Gastroesophageal sphincter (tissue), 4 donors: ENCODE data around the gene GCC1. TPM values are rescaled to one million over a fixed set of nuclear protein-coding genes. Genes with fewer than 3 reads are reported as not detected.

ENCODE experiments used
- ATAC-seq: fragments of 150-250 bp; one replicate; pipeline ENCODE4 v1.9.1; 2016; ENCODE audit warnings: mild to moderate bottlenecking, moderate library complexity
- H3K27ac ChIP-seq, 4 donors: fragments of 200-600 bp; sonication (generic) in 3 of 4; 1 replicate in 3 of 4; 2 replicates in 1 of 4; pipeline ENCODE4 v1.5.1; 2016 to 2019
- H3K27me3 ChIP-seq: fragments of 200-600 bp; sonication (generic); one replicate; pipeline ENCODE4 v1.5.1; 2019
- H3K36me3 ChIP-seq, 2 donors: fragments of 200-600 bp; sonication (generic); one replicate each; pipeline ENCODE4 v1.5.1; 2019; ENCODE audit warnings: control low read depth in 1 of 2
- H3K4me1 ChIP-seq, 3 donors: fragments of 200-600 bp; sonication (generic); 1 replicate in 2 of 3; 2 replicates in 1 of 3; pipeline ENCODE4 v1.5.1; 2016 to 2019; ENCODE audit warnings: control low read depth in 2 of 3
- H3K4me3 ChIP-seq, 2 donors: fragments of 200-600 bp; sonication (generic); one replicate each; pipeline ENCODE4 v1.5.1; 2019; ENCODE audit warnings: mild to moderate bottlenecking in 1 of 2, moderate library complexity in 1 of 2
- H3K9me3 ChIP-seq, 3 donors: fragments of 200-600 bp; sonication (generic); one replicate each; pipeline ENCODE4 v1.5.1; 2017 to 2019; ENCODE audit warnings: control low read depth in 2 of 3
- CTCF ChIP-seq, 4 experiments: fragments of 200-600 bp in 2 of 4; fragments of 450-650 bp in 2 of 4; sonication (generic) in 1 of 4; IDR thresholded peaks; one replicate each; pipeline ENCODE4 v1.5.1; 2017 to 2019; ENCODE audit warnings: antibody characterized with exemption in 4 of 4, mild to moderate bottlenecking in 2 of 4, moderate library complexity in 2 of 4
- EP300 ChIP-seq: sonication (generic); formaldehyde crosslinking; IDR thresholded peaks from one replicate; pipeline ENCODE4 v1.6.1; 2017; ENCODE audit warnings: antibody characterized with exemption, mild to moderate bottlenecking
- POLR2A ChIP-seq, 2 donors: fragments of 450-650 bp; IDR thresholded peaks; one replicate each; pipeline ENCODE4 v1.6.1; 2017; ENCODE audit warnings: antibody characterized with exemption in 2 of 2, mild to moderate bottlenecking in 2 of 2, moderate library complexity in 1 of 2
- POLR2AphosphoS5 ChIP-seq: sonication (generic); formaldehyde crosslinking; IDR thresholded peaks from one replicate; pipeline ENCODE4 v1.6.1; 2017; ENCODE audit warnings: antibody characterized with exemption
- WGBS, 2 donors: methylation state at CpG; one replicate each; pipeline ENCODE4 v1.1.5; 2018; ENCODE audit warnings: low coverage in 1 of 2; 5-methylcytosine and 5-hydroxymethylcytosine counted together
- total RNA-seq, 4 donors: library from RNA; depleted of rRNA; stranded (reverse); fragments of >200 nt; gene quantifications; one replicate each; pipeline ENCODE4 v1.1.0, GENCODE V29; 2016

GCC1 gene
- total RNA-seq, 4 donors from 2014 or later, result 15.7 to 20.3 (median 16.8) TPM

- ATAC-seq, result no peak
Measured at GRCh38 chr7:127600885-127601284, 15.5 kb upstream of the GCC1 start.

GRCh38 chr7:127598318-127598717, 12.9 kb upstream of the GCC1 start:
- TF ChIP-seq POLR2A (IDR thresholded peaks at IDR 0.05) (no peak), EP300 (no peak), CTCF (IDR thresholded peaks at IDR 0.05) (no peak), POLR2AphosphoS5 (no peak)
- ATAC-seq, result no peak
- WGBS, 2 donors, result 48 to 64% methylated on average over 3 to 4 of the region's 6 CpGs
- Histone ChIP-seq H3K4me1 (no peaks in the 10 kb centered on the region), H3K4me3 (no peak overlapping the region), H3K27ac (no peak overlapping the region), H3K9me3 (no peaks in the 10 kb centered on the region), H3K36me3 (peaks cover 0 to 4% of the 10 kb centered on the region in 2 donors), H3K27me3 (no peaks in the 10 kb centered on the region)

More at GRCh38 chr7:127600885-127601284, 15.5 kb upstream of the GCC1 start:
- Histone ChIP-seq H3K36me3 (no peaks in the 10 kb centered on the region), H3K27ac (no peak overlapping the region), H3K4me1 (no peaks in the 10 kb centered on the region), H3K27me3 (no peaks in the 10 kb centered on the region), H3K9me3 (no peaks in the 10 kb centered on the region), H3K4me3 (no peak overlapping the region)
- WGBS, 2 donors, result 80 to 100% methylated on average over 1 to 3 of the region's 3 CpGs
- no peak for TF ChIP-seq POLR2AphosphoS5
- TF ChIP-seq POLR2A (IDR thresholded peaks at IDR 0.05), result no peak
- TF ChIP-seq EP300, result no peak
- no peak for TF ChIP-seq CTCF (IDR thresholded peaks at IDR 0.05)

- Histone ChIP-seq H3K36me3 (peaks cover 0 to 24% of the 10 kb centered on the region in 2 donors), H3K4me3 (no peak overlapping the region), H3K27ac (no peak overlapping the region), H3K9me3 (no peaks in the 10 kb centered on the region), H3K27me3 (no peaks in the 10 kb centered on the region), H3K4me1 (no peaks in the 10 kb centered on the region)
- WGBS, 2 donors, result 80 to 94% methylated on average over 1 to 4 of the region's 5 CpGs
- TF ChIP-seq CTCF (IDR thresholded peaks at IDR 0.05) (no peak), POLR2A (IDR thresholded peaks at IDR 0.05) (no peak), EP300 (no peak), POLR2AphosphoS5 (no peak)
- no peak for ATAC-seq
Measured at GRCh38 chr7:127595737-127596136, 10.3 kb upstream of the GCC1 start.

- WGBS, 2 donors, result no CpG with 5 or more reads among the region's 1 CpG
Measured at GRCh38 chr7:127594490-127594889, 9.1 kb upstream of the GCC1 start.

More at GRCh38 chr7:127594490-127594889, 9.1 kb upstream of the GCC1 start:
- TF ChIP-seq CTCF (IDR thresholded peaks at IDR 0.05) (no peak), POLR2AphosphoS5 (no peak), EP300 (no peak), POLR2A (IDR thresholded peaks at IDR 0.05) (no peak)
- Histone ChIP-seq H3K27me3 (no peaks in the 10 kb centered on the region), H3K4me1 (peaks cover 0 to 6% (median 5%) of the 10 kb centered on the region in 3 donors), H3K4me3 (no peak overlapping the region), H3K27ac (no peak overlapping the region), H3K36me3 (peaks cover 0 to 37% of the 10 kb centered on the region in 2 donors), H3K9me3 (no peaks in the 10 kb centered on the region)
- ATAC-seq, result no peak
